ENCODE results near the gene RXRA. TPM values are rescaled to one million over a fixed set of nuclear protein-coding genes. Genes with fewer than 3 reads are reported as not detected.

RXRA gene
- total RNA-seq, 4 donors from 2014 or later: 53.3 to 87.8 (median 69.6) TPM

GRCh38 chr9:134321946-134322741, 4.1 kb upstream of the RXRA start:
- TF ChIP-seq CTCF (IDR thresholded peaks at IDR 0.05): no peak
- no peak for ATAC-seq (ENCODE audit: low FRiP score)
- no peak for DNase-seq (ENCODE audit: low spot score)

- no peak for DNase-seq (ENCODE audit: low spot score)
- no peak for ATAC-seq (ENCODE audit: low FRiP score)
- TF ChIP-seq CTCF (IDR thresholded peaks at IDR 0.05): no peak
Observed at GRCh38 chr9:134322781-134323241, 3.4 kb upstream of the RXRA start.

GRCh38 chr9:134323741-134324358, 2.4 kb upstream of the RXRA start:
- ATAC-seq (ENCODE audit: low FRiP score) (no peak), DNase-seq (ENCODE audit: low spot score) (no peak)
- no peak for TF ChIP-seq CTCF (IDR thresholded peaks at IDR 0.05)

- no peak for ATAC-seq (ENCODE audit: low FRiP score)
- DNase-seq (ENCODE audit: low spot score): no peak
- no peak for TF ChIP-seq CTCF (IDR thresholded peaks at IDR 0.05)
Observed at GRCh38 chr9:134324359-134325095, 1.7 kb upstream of the RXRA start.

GRCh38 chr9:134325096-134325812, 1.0 kb upstream of the RXRA start:
- peak; percentile 2 for ATAC-seq (ENCODE audit: low FRiP score)
- TF ChIP-seq CTCF (IDR thresholded peaks at IDR 0.05): no peak
- DNase-seq (ENCODE audit: low spot score): no peak

GRCh38 chr9:134326724-134327601, 708 bp downstream of the RXRA start:
- no peak for TF ChIP-seq CTCF (IDR thresholded peaks at IDR 0.05)
- DNase-seq (ENCODE audit: low spot score) (no peak), ATAC-seq (ENCODE audit: low FRiP score) (no peak)
